ENCODE data around the gene KIF11.

KIF11 gene

DNA sequence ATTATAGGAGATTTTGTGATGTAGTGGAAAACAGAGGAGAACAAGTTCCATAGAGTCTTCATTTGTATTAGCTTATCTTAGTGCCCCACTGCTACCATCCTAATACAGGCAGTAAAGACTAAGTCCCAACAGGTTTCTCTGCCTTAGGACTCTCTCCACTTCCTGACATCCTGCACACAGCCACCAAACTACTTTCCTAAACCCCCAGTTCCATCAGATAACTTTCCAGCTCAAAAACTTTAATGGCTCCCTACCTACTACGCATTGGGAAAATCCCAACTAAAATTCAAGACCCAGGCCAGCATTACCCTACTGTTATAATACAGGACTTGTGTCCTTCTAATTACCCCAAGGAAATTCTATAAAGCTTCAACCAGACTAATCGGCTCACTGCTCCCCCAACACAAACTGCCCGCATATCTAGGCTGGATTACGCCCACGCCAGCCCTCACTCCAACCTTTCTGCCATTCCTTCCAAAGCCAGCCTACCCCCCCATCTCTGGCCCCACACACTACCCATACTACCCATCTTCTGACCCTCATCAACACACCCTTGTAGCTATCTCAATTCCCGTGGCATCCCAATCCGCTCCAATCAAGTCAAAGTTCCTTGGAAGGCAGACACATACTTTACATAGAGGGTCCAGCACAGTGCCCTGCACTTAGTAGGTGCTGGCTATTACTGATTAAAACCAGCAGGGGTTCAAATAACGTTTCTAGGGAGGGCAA lies 20.4 kb upstream of the KIF11 start:
- Histone ChIP-seq H2AFZ (ENCODE audit: low read length) (peak overlapping the region; percentile 100), H3K4me1 (ENCODE audit: low read length) (peaks cover 7% of the 10 kb centered on the region; the same call in 1 of the 2 replicates), H3F3A (ENCODE audit: insufficient read depth, low read length) (peaks cover 10% of the 10 kb centered on the region; the same call in 1 of the 2 replicates), H3K9me2 (replicated peaks; ENCODE audit: insufficient read depth, low read length) (no peaks in the 10 kb centered on the region), H3K36me3 (replicated peaks; ENCODE audit: insufficient read depth, low read length) (no peaks in the 10 kb centered on the region), H4K20me1 (ENCODE audit: insufficient read depth, low read length) (no peaks in the 10 kb centered on the region), H3K9me3 (replicated peaks; ENCODE audit: insufficient read depth, low read length) (no peaks in the 10 kb centered on the region), H3K27me3 (replicated peaks; ENCODE audit: insufficient read depth, low read length) (no peaks in the 10 kb centered on the region), H3K4me3 (ENCODE audit: low read length) (peak overlapping the region; percentile 97), H3K79me2 (ENCODE audit: low read length) (peaks cover 60% of the 10 kb centered on the region), H3K4me2 (ENCODE audit: low read depth, low read length) (peak overlapping the region; percentile 94), H3K27ac (ENCODE audit: low read length) (peak overlapping the region; percentile 96; the same call in 1 of the 2 replicates), H3K9ac (ENCODE audit: low read length) (peak overlapping the region; percentile 98; the same call in 1 of the 2 replicates)
- no peak for DNase-seq
- TF ChIP-seq EZH2phosphoT487 (IDR thresholded peaks at IDR 0.05; ENCODE audit: low read length) (no peak), EZH2 (optimal IDR thresholded peaks at IDR 0.05; ENCODE audit: low read depth, low read length) (no peak)
- TF ChIP-seq, protein P1, sequence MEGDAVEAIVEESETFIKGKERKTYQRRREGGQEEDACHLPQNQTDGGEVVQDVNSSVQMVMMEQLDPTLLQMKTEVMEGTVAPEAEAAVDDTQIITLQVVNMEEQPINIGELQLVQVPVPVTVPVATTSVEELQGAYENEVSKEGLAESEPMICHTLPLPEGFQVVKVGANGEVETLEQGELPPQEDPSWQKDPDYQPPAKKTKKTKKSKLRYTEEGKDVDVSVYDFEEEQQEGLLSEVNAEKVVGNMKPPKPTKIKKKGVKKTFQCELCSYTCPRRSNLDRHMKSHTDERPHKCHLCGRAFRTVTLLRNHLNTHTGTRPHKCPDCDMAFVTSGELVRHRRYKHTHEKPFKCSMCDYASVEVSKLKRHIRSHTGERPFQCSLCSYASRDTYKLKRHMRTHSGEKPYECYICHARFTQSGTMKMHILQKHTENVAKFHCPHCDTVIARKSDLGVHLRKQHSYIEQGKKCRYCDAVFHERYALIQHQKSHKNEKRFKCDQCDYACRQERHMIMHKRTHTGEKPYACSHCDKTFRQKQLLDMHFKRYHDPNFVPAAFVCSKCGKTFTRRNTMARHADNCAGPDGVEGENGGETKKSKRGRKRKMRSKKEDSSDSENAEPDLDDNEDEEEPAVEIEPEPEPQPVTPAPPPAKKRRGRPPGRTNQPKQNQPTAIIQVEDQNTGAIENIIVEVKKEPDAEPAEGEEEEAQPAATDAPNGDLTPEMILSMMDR (IDR thresholded peaks at IDR 0.05; ENCODE audit: low read length): no peak; the same call in 1 of the 2 replicates

DNA sequence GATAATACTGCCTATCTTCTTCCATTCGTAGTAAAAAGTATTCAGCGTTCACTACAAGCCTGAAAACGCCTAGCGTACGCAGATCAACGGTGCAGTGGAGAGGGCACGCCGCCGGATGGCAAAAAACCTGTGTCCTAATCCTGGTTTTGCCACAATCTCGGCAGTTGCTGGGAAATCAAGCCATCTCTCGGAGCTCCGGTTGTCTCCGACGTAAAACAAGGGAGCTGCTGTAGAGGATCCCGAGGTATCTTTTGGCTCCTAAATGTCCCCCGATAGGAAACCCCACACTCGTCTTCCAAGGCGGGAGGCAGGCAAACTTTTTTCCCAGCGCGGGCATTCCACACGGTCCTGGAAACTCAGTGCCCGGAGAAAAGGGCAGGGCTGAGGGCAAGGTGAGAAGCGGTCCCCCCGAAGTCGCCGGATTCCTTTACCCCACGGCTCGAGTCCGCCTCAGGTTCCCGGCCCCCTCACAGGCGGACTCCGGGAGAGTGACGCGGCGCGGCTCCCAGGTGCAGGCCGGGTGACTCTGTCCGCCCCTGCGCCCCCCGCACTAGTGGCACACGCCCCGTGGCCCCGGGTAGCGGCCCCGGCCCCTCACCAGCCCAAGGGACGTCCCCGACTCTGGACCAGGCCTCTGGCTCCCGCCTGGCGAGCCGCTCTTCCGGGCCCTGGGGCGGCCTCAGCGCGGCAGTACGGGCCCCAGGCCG lies 19.7 kb upstream of the KIF11 start:
- Histone ChIP-seq H3K9me3 (replicated peaks; ENCODE audit: insufficient read depth, low read length) (no peaks in the 10 kb centered on the region), H2AFZ (ENCODE audit: low read length) (peak overlapping the region; percentile 100), H3K27ac (ENCODE audit: low read length) (peak overlapping the region; percentile 96; the same call in 1 of the 2 replicates), H3F3A (ENCODE audit: insufficient read depth, low read length) (peaks cover 10% of the 10 kb centered on the region; the same call in 1 of the 2 replicates), H3K9me2 (replicated peaks; ENCODE audit: insufficient read depth, low read length) (no peaks in the 10 kb centered on the region), H4K20me1 (ENCODE audit: insufficient read depth, low read length) (no peaks in the 10 kb centered on the region), H3K4me3 (ENCODE audit: low read length) (peak overlapping the region; percentile 97), H3K27me3 (replicated peaks; ENCODE audit: insufficient read depth, low read length) (no peaks in the 10 kb centered on the region), H3K4me2 (ENCODE audit: low read depth, low read length) (peak overlapping the region; percentile 94), H3K36me3 (replicated peaks; ENCODE audit: insufficient read depth, low read length) (no peaks in the 10 kb centered on the region), H3K4me1 (ENCODE audit: low read length) (peaks cover 7% of the 10 kb centered on the region; the same call in 1 of the 2 replicates), H3K79me2 (ENCODE audit: low read length) (peaks cover 53% of the 10 kb centered on the region), H3K9ac (ENCODE audit: low read length) (peak overlapping the region; percentile 98)
- TF ChIP-seq, protein P1 (IDR thresholded peaks at IDR 0.05; ENCODE audit: low read length): peak; percentile 21
- TF ChIP-seq EZH2phosphoT487 (IDR thresholded peaks at IDR 0.05; ENCODE audit: low read length): no peak
- DNase-seq: peak; percentile 62

- peak within 1 kb of the TSS; percentile 94 for H3K4me2 ChIP-seq (ENCODE audit: low read depth, low read length)
- peak within 1 kb of the TSS; percentile 96 for H3K27ac ChIP-seq (ENCODE audit: low read length)
- H3K79me2 ChIP-seq (ENCODE audit: low read length): peaks cover 47% of the 10 kb centered on the region
- H3K9ac ChIP-seq (ENCODE audit: low read length): peak within 1 kb of the TSS; percentile 98
- no peaks in the 10 kb centered on the region for H4K20me1 ChIP-seq (ENCODE audit: insufficient read depth, low read length)
- peaks cover 10% of the 10 kb centered on the region; the same call in 1 of the 2 replicates for H3F3A ChIP-seq (ENCODE audit: insufficient read depth, low read length)
- H3K9me3 ChIP-seq (replicated peaks; ENCODE audit: insufficient read depth, low read length): no peaks in the 10 kb centered on the region
- no peaks in the 10 kb centered on the region for H3K27me3 ChIP-seq (replicated peaks; ENCODE audit: insufficient read depth, low read length)
- TF ChIP-seq, protein P1 (IDR thresholded peaks at IDR 0.05; ENCODE audit: low read length): peak; percentile 81
- no peak for TF ChIP-seq EZH2phosphoT487 (IDR thresholded peaks at IDR 0.05; ENCODE audit: low read length)
- H3K36me3 ChIP-seq (replicated peaks; ENCODE audit: insufficient read depth, low read length): no peaks in the 10 kb centered on the region
- H3K4me3 ChIP-seq (ENCODE audit: low read length): peak within 1 kb of the TSS; percentile 97
- H3K4me1 ChIP-seq (ENCODE audit: low read length): peaks cover 7% of the 10 kb centered on the region; the same call in 1 of the 2 replicates
- H2AFZ ChIP-seq (ENCODE audit: low read length): peak within 1 kb of the TSS; percentile 100
- DNase-seq: peak; percentile 91
- no peaks in the 10 kb centered on the region for H3K9me2 ChIP-seq (replicated peaks; ENCODE audit: insufficient read depth, low read length)
Measured at GRCh38 chr10:92573798-92574547, 19.0 kb upstream of the KIF11 start, which contains the start of gene IDE. IDE (minus strand) TSS chr10:92574093; CDS start chr10:92574019, 74 bp downstream.
